ENCODE data around the gene PNPLA3.

The PNPLA3 gene, protein sequence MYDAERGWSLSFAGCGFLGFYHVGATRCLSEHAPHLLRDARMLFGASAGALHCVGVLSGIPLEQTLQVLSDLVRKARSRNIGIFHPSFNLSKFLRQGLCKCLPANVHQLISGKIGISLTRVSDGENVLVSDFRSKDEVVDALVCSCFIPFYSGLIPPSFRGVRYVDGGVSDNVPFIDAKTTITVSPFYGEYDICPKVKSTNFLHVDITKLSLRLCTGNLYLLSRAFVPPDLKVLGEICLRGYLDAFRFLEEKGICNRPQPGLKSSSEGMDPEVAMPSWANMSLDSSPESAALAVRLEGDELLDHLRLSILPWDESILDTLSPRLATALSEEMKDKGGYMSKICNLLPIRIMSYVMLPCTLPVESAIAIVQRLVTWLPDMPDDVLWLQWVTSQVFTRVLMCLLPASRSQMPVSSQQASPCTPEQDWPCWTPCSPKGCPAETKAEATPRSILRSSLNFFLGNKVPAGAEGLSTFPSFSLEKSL

GRCh38 chr22:43923631-43924464, at the start of gene PNPLA3:
PNPLA3 (plus strand) TSS chr22:43923805; CDS start chr22:43923912, 107 bp downstream.
- peak; percentile 24 to 94 (median 79) for DNase-seq

DNA sequence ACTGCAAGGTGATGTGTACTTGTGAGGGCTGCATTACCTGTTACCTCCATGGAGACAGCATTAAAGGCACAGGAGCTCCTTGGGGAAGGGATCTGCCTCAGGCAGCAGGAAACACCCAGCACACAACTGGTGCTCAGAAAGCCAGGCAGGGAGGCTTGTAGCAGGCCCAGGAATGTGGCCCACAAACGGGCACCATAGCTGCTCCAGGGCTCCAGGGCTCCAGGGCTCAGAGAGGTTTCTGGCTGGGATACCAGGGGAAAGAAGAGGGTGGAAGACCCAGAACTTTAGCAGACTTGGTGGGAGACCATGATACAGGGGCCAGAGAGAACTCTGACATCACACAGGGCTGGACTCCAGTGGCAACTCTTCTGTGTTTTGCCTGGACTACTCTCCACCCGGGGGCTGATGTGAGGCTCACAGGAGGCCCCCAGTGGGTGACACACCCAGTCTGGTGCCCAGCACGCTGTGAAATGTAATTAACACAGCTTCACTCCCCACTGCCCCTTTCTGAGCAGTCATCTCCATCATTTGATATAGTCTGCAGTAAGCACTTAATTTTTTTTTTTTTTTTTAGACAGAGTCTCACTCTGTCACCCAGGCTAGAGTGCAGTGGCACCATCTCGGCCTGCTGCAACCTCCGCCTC, 46.6 kb upstream of the PNPLA3 start:
- no peak for DNase-seq

GRCh38 chr22:43878079-43878795, 45.4 kb upstream of the PNPLA3 start:
- DNase-seq: no peak

DNA sequence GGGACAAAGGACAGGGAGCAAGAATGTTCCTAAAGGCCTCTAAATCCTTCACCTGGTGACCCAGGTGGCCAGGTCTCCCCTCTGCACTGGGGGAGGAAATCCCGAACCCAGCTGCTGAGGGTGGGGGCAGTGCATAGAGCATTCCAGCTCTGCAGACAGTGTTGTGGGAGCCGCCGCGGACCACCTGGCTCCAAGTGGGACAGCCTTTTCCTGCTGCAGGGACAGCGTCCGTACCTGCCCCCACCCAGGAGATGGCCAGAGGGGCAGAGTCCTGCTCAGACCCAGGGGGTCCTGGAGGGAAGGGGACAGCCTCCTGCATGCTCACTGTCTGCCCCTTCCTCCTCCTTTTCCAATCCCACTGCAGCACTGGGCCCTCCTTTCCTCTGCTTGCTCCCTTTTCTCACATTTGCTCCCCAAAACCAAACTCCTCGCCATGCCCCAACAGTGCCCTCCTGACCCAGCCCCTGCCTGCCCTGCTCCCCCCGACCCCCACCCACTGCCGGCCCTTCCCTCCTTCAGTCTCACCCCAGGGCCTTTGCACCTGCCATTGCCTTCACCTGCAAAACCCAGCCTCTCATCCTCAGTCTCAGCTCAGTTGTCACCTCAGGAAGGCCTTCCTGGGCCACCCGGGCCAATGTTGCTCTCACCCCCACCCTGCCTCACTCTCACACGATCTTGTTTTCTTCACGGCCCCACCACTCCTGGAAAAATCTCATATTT, 44.6 kb upstream of the PNPLA3 start:
- no peak for DNase-seq

DNA sequence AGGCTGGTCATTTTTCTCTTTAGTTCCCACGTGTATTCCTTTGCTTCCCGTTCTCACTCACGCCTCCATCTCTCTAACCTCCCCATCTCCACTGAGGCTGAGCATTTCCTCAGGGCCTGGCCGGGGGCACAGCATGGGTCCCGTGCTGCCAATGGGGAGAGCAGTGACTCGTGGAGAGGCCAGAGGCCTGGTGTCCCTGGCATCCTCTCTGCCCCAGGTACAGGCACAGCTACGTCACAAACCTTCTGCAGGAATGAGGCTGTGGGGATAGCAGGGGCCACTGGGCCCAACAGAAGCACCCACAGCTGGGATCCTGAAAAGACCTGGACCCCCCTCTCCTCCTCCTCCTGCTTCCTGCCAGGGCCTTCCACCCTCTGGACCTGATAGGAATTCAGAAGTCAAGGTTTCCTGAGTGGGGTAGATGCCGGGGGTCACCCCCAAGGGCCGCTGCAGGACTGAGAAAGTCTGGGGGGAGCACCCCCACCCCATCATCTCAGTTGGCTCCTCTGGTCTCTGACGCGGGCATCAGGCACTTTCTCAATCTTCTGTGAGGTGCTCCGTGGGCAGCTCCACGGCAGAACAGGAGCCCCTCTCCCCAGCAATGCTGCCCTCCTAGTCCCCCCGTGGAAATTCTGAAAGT, 43.6 kb upstream of the PNPLA3 start:
- no peak for DNase-seq

DNA sequence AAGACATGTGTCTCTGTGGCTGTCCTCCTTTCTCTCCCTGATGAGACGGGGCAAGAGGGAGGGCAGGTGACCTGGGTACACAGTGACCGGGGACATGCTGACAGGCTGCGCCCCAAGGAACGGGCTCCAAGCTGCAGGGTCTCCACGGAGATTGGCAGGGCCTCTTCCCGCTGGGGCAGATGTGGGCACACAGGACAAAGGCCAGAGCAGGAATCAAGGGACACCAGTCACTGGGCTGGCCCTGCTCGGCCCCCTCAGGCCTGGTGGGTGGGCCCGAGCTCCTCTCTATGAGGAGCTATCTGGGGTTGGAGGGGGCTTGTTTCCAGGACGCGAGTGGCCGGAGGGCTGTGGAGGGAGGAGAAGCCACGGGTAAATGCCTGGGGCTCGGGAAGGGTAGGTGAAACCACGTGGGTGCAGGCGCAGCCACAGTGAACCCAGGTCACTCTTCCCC, 43.0 kb upstream of the PNPLA3 start:
- no peak for DNase-seq

DNA sequence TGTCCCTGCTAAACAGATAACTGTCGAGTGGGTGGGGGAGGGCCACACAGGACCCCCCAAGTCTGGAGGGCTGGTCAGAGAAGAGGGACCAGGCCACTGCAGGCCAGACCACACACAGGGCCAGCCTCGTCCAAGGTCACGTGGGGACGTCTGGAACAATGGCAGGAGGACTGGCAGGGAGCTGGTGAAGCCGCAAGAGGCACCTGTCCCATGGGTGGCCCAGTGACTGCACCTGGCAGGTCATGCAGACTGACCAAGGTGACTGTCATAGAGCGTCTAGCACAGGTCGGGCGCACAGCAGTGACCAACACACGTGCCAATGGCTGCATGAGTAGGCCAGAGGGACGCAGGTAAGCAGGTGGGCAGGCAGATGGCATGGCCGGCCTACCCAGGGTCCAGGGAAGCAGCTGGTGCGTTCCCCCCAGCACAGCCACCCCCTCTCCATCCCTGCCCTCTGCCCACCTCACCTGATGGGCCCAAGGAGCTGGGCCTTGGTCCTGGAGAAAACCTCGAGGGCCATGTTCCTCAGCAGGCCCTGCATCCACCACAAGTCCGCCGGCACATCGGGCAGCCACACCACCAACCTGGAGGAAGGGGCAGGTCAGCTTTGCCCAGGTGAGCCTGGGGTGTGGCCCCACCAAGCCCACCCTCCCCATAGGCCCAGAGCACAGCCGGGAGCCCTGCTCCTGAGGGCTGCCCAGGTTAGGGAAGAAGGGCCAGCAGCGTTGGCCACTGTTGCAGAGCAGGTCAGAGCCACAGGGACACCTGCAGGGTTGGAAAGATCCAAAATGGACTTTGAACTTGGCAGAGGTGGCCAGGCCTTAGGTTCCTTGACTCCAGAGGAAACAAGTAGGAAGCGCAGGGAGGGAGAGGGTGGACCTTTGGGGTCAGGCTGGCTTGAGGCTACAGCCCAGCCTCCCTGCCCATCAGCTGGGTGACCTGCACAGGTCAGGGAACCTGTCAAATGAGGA, 42.2 kb upstream of the PNPLA3 start:
- DNase-seq: no peak

DNA sequence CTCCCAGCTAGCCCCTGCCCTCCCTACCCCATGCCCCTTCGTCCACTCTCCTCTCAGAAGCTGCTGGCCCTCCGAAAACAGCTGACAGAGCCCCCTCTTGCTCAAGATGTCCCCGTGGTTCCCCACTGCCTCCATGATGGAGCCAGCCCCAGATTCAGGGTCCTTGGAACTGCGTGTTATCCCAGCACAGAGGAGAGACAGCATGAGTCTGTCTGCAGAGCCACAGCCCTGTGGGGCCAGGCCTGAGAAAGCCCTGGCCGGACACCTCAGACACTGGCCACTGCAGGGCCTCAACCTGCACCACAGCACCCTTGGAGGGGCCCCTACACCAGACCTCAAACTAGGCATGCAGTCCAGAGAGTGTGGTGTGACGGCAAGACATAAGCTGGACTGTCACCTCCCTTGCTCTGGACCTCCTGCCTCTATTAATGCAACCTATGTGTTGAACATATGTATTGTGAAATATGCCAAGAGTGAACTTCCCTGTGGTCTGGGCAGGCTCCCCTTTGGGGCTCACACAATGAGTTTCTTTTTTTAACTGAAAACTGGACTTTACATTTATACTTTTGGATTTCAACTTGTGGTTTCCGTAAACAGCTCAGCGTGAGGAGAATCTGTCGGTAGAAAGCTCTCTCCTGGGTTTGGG, 41.4 kb upstream of the PNPLA3 start:
- DNase-seq: no peak

DNA sequence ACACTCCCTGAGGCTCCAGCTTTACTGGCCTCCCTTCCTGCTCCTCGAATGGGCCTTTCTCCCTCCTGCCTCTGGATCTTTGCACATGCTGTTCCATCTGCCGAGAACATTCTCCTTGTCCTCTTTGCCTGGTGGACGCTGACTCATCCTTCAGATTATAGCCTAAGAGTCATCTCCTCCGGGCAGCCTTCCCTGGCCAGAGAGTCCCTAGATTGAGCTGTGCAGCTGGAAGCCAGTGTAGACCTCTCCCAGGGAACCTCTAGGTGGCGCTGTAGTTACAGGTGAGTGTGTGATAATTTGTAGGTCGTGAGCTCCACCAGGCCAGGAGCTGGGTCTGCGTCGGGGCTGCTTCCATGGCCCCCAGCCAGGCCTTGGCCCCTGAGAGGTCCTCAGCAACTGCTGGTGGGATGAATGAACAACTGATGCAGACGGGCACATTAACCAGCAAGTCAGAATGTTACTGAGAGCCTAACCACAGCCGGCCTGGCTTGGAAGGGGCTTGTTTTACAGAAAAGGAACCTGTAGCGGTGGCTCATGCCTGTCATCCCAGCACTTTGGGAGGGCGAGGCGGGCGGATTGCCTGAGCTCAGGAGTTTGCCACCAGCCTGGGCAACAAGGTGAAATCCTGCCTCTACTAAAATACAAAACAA, 40.5 kb upstream of the PNPLA3 start:
- DNase-seq: peak in 11 of 56 donors; percentile 4 to 45 (median 14)

DNA sequence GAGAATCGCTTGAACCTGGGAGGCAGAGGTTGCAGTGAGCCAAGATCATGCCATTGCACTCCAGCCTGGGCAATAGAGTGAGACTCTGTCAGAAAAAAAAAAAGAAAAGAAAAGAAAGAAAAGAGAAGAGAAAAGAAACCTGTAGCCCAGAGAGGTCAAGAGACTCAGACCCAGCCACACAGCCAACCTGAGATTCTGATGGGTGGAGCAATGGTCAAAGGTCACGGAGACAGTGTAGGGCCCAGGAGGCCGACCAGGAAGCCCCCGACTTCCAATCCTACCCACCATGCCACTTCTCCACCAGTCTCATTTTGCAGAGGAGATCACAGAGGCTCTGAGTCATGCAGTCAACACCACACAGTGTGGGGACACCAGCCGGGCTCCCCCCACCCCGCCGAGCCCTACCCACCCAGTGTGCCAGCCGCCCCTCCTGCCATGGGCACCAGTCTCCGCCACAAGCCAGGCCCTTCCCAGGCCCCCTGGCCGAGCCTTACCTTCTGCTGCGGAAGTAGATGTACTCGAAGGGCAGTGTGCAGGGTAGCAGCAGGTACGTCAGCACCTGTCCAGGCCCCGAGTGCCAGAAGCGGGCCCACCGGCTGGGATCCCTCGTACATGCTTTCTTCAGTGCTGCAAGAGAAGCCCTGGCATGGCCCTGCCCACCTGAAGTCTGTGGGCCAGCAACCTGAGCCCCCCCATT, 39.7 kb upstream of the PNPLA3 start:
- no peak for DNase-seq

- peak in 13 of 56 donors; percentile 3 to 71 (median 28) for DNase-seq
Observed at GRCh38 chr22:43884600-43885318, 38.8 kb upstream of the PNPLA3 start.

DNA sequence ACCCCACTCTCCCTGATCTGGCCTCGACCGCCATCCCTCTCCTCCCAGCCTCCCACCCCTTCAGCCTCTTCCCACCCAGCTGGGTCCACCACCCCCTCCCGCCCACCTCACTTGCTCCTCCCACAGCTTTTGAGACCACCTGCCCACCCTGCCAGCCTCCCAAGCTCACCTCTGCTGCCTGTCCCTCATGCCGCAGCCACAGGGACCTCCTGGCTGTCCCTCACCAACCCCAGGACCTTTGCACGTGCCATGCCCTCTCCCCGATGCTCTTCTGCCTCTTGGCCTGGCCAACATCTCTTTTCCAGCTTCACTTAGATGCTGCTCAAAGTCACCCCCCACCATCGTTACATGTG, 38.3 kb upstream of the PNPLA3 start:
- no peak for DNase-seq

DNA sequence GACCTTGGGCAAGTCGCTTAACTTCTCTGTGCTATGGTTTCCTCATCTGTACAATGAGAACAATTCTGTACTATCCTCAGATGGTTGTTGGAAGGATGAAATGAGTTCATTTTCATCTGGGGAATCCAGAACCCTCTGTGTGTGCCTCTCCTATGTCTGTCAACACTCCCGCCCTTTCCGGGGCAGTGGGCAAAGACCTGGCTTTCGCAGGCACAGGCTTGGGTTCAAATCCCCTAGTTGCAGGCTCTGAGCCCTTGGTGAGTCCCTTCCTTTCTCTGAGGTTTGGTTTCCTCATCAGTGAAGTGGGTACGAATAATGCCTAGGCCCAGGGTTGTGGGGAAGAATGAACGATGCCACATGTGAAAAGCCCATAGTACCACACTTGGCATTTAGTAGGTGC, 37.8 kb upstream of the PNPLA3 start:
- DNase-seq: no peak

- DNase-seq: no peak
Observed at GRCh38 chr22:43886231-43886630, 37.4 kb upstream of the PNPLA3 start.

DNA sequence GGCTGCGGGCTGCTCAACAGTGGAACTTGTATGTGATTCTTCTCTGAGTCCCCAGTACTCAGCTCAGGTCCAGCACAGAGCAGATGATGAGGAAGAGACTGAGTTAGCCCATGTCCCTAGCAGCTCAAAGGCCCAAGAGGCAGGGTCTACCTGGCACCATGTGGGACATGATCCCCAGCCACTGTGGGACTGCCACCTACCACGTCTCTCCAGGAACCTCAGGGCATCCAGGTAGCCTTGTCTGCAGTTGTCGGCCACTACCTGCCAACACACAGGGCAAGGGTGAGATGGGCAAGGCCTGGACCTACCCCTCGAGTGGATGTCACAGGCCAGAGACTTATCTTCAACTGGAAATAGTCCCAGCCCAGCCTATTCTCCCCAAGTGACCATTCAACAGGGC, 36.2 kb upstream of the PNPLA3 start:
- no peak for DNase-seq

DNA sequence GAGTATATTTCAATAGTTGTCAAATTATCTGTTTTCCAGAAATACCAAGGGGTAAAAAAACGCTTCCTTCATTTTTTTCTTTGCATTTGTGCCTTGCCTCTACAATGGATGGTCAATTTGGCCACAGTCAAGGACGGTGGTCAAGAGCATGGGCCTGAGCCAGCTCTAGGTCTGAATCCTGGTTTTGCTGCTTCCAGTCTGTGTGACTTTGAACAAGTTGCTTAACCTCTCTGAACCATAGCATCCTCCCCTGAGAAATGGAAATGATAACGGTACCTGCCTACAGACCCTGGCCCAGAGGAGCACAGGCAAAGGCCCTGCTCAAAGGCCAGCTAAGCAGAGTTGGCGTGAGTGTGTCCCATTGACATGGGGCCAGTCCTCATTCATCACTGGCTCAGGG, 34.9 kb upstream of the PNPLA3 start:
- DNase-seq: no peak

All from nucleus accumbens (tissue), 56 donors.